C4-2B (cell line): Measurements from ENCODE around the gene SSBP1.

Source experiments
- ZFX ChIP-seq: fragments of 450-650 bp; IDR thresholded peaks from 2 replicates; pipeline ENCODE4 v1.6.1; 2017
- TF ChIP-seq, protein P1 (sequence below): fragments of 450-650 bp; conservative IDR thresholded peaks from 2 replicates; pipeline ENCODE4 v1.5.1; 2017; ENCODE audit warnings: mild to moderate bottlenecking

DNA sequence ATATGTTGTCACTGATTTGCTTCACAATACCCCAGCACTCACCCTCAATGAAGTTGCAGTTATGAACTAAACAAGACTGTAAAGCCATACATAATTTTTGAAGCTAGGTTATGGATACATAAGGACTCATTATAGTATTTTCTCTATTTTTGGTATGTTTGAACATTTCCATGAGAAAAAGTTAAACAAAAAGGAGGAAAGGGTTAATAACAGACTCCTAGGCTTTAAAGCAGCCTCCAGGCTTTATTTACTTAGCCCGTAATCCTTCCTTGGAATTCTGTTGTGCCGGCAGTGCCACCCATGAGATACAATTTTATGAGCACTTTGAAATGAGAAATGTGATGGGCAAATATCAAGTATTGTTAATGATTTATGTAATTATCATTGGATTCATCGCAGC, 34.0 kb upstream of the SSBP1 start:
- TF ChIP-seq, protein P1, sequence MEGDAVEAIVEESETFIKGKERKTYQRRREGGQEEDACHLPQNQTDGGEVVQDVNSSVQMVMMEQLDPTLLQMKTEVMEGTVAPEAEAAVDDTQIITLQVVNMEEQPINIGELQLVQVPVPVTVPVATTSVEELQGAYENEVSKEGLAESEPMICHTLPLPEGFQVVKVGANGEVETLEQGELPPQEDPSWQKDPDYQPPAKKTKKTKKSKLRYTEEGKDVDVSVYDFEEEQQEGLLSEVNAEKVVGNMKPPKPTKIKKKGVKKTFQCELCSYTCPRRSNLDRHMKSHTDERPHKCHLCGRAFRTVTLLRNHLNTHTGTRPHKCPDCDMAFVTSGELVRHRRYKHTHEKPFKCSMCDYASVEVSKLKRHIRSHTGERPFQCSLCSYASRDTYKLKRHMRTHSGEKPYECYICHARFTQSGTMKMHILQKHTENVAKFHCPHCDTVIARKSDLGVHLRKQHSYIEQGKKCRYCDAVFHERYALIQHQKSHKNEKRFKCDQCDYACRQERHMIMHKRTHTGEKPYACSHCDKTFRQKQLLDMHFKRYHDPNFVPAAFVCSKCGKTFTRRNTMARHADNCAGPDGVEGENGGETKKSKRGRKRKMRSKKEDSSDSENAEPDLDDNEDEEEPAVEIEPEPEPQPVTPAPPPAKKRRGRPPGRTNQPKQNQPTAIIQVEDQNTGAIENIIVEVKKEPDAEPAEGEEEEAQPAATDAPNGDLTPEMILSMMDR = no peak
- no peak for TF ChIP-seq ZFX
